ENCODE data around the gene HOXA1. TPM values are rescaled to one million over a fixed set of nuclear protein-coding genes. Genes with fewer than 3 reads are reported as not detected.

The HOXA1 gene
- total and polyA plus RNA-seq, 2 experiments from 2014 or later: 0.07 to 0.42 TPM

DNA sequence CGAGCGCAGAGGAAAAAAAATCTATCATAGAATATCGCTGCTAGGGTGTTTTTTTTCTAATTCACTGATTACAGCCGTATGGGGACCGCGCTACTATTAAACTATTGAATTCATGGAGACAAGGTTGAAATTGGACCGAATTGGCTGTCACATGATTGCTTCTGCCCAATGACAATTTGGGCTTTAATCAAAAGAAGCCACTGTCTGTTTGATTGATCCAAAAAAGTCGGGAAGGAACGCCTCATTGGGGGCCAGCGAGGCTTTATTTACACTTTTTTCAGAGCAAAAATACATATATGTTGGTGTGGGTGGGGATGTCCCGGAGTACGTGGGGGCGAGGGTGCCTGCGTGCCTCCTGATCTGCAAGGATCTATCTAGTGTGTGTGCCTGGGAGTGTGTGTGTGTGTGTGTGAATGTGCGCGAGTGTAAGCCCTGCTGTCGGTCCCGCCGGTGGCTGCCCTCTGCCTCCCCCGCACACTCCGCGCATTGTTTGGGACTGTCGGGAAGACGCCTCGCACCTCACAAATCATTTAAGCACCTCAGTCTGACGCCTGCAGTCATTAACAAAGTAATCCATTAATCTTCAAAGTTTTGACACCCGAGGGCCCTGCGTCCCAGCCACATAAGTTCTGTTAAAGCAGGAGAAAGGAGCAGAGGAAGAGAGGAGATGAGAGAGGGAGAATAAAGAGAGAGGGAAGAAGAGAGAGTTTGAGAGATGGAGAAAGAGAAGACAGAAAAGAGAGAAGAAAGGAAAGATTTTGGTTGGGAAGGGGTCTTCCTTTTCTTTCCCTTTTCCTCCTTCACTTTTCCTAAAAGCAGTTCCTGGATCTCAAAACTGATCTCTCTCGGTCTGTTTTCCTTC is 7.0 kb upstream of the HOXA1 start, which contains the start of gene HOXA2:
Gene HOXA2, minus strand, starts transcription at position 103 of the 862 bp plus-strand sequence. CDS start 183 bp downstream, outside the sequence.
- TF ChIP-seq, protein P1, sequence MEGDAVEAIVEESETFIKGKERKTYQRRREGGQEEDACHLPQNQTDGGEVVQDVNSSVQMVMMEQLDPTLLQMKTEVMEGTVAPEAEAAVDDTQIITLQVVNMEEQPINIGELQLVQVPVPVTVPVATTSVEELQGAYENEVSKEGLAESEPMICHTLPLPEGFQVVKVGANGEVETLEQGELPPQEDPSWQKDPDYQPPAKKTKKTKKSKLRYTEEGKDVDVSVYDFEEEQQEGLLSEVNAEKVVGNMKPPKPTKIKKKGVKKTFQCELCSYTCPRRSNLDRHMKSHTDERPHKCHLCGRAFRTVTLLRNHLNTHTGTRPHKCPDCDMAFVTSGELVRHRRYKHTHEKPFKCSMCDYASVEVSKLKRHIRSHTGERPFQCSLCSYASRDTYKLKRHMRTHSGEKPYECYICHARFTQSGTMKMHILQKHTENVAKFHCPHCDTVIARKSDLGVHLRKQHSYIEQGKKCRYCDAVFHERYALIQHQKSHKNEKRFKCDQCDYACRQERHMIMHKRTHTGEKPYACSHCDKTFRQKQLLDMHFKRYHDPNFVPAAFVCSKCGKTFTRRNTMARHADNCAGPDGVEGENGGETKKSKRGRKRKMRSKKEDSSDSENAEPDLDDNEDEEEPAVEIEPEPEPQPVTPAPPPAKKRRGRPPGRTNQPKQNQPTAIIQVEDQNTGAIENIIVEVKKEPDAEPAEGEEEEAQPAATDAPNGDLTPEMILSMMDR (IDR thresholded peaks at IDR 0.05; ENCODE audit: low read depth, low read length): no peak
- Histone ChIP-seq H3K27me3 (peaks cover 100% of the 10 kb centered on the region), H3K9me3 (ENCODE audit: low read depth) (no peaks in the 10 kb centered on the region), H3K4me1 (ENCODE audit: low read depth) (peaks cover 5% of the 10 kb centered on the region), H3K4me3 (no peak within 1 kb of the TSS), H3K27ac (no peak within 1 kb of the TSS), H3K36me3 (no peaks in the 10 kb centered on the region)
- no peak for DNase-seq (ENCODE audit: low read depth in 1 of 2, low spot score in 1 of 2)

DNA sequence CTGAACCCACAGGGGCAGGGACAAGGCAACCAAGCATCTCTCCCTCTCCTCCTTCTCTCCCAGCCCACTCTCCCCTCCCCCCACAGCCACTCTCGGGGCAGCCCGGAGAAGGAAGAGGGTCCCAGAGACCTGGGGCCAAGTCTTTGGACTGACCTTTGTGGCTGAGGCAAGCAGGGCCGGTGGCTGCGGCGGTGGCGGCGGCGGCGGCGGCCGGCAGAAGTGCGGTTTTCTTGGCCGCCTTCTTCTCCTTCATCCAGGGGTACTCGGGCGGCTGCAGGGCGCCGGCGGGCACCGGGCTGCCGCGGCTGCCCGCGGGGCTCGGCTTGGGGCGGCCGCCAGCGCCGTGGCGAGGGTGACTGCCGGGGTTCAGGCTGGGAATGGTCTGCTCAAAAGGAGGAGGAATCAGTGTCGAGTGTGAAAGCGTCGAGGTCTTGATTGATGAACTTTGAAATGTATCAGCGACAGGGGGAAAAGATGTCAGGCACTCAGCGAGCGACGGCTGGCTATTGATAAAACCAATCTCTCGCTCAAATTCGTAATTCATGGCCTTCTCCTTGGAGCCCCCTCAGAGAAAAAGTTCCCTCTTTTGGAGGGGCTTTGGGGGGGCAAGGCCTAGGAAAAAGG is 6.3 kb upstream of the HOXA1 start:
- peaks cover 5% of the 10 kb centered on the region for H3K4me1 ChIP-seq (ENCODE audit: low read depth)
- no peaks in the 10 kb centered on the region for H3K36me3 ChIP-seq
- DNase-seq (ENCODE audit: low read depth in 1 of 2, low spot score in 1 of 2): no peak
- H3K9me3 ChIP-seq (ENCODE audit: low read depth): no peaks in the 10 kb centered on the region
- H3K27ac ChIP-seq: no peak overlapping the region
- peaks cover 100% of the 10 kb centered on the region for H3K27me3 ChIP-seq
- TF ChIP-seq, protein P1 (IDR thresholded peaks at IDR 0.05; ENCODE audit: low read depth, low read length): no peak
- no peak overlapping the region for H3K4me3 ChIP-seq

DNA sequence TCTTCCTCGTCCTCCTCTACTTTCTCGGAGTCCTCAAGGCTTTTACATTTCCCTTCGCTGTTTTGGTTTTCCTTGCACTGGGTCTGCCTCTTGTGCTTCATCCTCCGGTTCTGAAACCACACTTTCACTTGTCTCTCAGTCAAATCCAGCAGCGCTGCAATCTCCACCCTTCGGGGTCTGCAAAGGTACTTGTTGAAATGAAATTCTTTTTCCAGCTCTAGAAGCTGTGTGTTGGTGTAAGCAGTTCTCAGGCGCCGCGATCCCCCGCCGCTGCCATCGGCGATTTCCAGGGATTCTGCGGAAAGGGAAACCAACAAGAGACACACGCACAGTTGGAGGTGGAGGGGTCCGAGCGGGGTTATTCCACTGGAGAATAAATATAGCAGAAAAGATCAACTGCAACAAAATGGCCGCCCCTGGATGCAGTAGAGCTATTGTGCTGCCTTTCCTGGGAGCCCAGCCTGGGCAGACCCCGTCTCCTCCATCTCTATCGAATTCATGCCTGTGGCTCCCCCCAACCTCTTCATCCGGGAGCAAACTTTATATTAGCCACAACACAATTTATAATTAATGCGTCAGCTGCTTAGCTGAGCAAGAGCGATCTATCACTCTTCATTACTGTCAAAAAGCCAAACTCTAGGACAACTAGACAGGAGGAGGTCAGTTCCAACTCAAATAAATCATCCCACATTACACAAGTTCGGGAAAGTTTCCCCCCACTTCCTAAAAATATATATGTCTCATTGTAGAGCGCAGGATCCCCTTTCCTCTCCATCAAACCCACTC is 5.6 kb upstream of the HOXA1 start:
- DNase-seq (ENCODE audit: low read depth in 1 of 2, low spot score in 1 of 2): no peak
- no peaks in the 10 kb centered on the region for H3K36me3 ChIP-seq
- no peak overlapping the region for H3K27ac ChIP-seq
- no peak overlapping the region for H3K4me3 ChIP-seq
- H3K9me3 ChIP-seq (ENCODE audit: low read depth): no peaks in the 10 kb centered on the region
- TF ChIP-seq, protein P1 (IDR thresholded peaks at IDR 0.05; ENCODE audit: low read depth, low read length): no peak
- peaks cover 100% of the 10 kb centered on the region for H3K27me3 ChIP-seq
- no peaks in the 10 kb centered on the region for H3K4me1 ChIP-seq (ENCODE audit: low read depth)

DNA sequence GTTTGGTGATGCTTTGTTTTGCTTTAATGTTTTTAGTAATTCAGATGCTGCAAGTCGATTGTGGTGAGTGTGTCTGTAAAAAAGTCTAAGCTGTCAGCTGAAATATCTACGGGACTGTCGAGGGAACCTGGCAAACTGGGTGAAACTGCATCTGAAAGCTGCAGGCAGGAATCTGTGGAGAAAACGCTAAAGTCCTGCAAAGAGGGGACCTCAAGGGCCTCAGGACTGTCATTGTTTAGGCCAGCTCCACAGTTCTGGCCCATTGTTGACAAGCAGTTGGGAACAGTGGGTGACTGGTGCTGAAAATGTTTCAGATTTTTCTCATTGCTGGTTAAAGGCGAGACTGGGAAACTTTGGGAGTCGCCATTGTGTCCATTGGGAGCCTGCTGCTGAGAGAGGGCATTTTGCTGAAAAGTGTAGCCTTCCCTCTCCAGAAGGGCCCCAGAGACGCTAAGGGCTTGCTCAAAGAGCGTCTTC is 4.9 kb upstream of the HOXA1 start:
- H3K36me3 ChIP-seq: no peaks in the 10 kb centered on the region
- H3K9me3 ChIP-seq (ENCODE audit: low read depth): no peaks in the 10 kb centered on the region
- no peak for DNase-seq (ENCODE audit: low read depth in 1 of 2, low spot score in 1 of 2)
- no peaks in the 10 kb centered on the region for H3K4me1 ChIP-seq (ENCODE audit: low read depth)
- TF ChIP-seq, protein P1 (IDR thresholded peaks at IDR 0.05; ENCODE audit: low read depth, low read length): no peak
- no peak overlapping the region for H3K4me3 ChIP-seq
- peaks cover 100% of the 10 kb centered on the region for H3K27me3 ChIP-seq
- H3K27ac ChIP-seq: no peak overlapping the region

Data from cardiac muscle cell (in vitro differentiated cells and primary cell).